Measurements from ENCODE around the gene FARS2.

FARS2 gene

GRCh38 chr6:5493806-5494205 lies 232.5 kb downstream of the FARS2 start (continued):
- TF ChIP-seq ZNF843 (tag by site-specific recombination; IDR thresholded peaks at IDR 0.05) (no peak), ZNF645 (tag by site-specific recombination; IDR thresholded peaks at IDR 0.05) (no peak)

DNA sequence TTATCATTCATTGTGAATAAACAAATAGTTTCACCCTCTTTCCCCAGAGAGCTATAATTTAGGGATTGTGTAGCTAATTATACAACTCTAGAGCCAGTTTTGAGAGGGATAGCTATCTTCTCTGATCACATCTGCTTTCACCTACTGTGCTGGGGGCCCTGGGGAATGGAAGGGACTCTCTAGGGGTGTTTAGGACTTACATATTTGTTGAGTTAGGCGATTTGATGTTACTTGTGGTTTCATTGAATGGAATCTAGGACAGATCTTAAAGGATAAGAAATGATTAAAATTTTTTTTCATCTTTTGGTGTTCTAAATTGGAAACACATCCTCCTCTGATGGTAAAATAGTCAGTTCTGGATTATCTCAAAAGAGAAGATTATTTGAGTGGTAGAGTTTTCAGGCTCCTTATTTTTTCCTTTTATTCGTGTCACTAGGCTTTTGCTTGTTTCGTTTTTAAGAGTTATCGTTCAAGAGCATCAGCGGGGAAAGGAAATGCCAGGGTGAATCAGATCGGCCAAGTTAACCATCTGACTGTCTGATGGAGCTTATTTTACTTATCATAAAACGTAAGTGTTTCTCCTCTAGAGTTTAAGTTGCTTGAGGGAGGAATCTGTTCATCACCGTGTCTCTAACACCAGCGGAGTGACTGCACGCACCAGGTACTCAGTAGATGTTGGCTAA lies 236.7 kb downstream of the FARS2 start:
- CTCF ChIA-PET = interaction anchor here (0.5 to 1.1 kb wide), 3 partner anchors 13 to 446 kb away, joined by 3 read pairs; no protein-coding TSS in a partner anchor
- POLR2A ChIA-PET = interaction anchor here (0.5 kb wide), 1 partner anchor 12 kb away, joined by 3 read pairs; no protein-coding TSS in a partner anchor
- Histone ChIP-seq H3K4me1 (ENCODE audit: control insufficient read depth, insufficient read depth, low read length) (peaks cover 12% of the 10 kb centered on the region), H3K4me3 (ENCODE audit: low read depth, low read length) (no peak overlapping the region), H3K9me3 (ENCODE audit: control insufficient read depth, insufficient read depth, low read depth, low read length) (no peaks in the 10 kb centered on the region), H3K27ac (ENCODE audit: extremely low read depth, low read depth, low read length) (no peak overlapping the region), H3K36me3 (ENCODE audit: control insufficient read depth in 2 of 2, insufficient read depth in 1 of 2, low read length in 2 of 2) (no peaks in the 10 kb centered on the region)
- TF ChIP-seq OSR2 (tag by site-specific recombination; IDR thresholded peaks at IDR 0.05) (peak; percentile 59; the same call in 1 of the 2 replicates), GLIS1 (tag by site-specific recombination; IDR thresholded peaks at IDR 0.05) (peak; percentile 52; the same call in 1 of the 2 replicates), ZNF664 (tag by site-specific recombination; IDR thresholded peaks at IDR 0.05) (no peak), SP7 (tag by site-specific recombination; IDR thresholded peaks at IDR 0.05) (peak; percentile 76)
- TF ChIP-seq, protein P1, sequence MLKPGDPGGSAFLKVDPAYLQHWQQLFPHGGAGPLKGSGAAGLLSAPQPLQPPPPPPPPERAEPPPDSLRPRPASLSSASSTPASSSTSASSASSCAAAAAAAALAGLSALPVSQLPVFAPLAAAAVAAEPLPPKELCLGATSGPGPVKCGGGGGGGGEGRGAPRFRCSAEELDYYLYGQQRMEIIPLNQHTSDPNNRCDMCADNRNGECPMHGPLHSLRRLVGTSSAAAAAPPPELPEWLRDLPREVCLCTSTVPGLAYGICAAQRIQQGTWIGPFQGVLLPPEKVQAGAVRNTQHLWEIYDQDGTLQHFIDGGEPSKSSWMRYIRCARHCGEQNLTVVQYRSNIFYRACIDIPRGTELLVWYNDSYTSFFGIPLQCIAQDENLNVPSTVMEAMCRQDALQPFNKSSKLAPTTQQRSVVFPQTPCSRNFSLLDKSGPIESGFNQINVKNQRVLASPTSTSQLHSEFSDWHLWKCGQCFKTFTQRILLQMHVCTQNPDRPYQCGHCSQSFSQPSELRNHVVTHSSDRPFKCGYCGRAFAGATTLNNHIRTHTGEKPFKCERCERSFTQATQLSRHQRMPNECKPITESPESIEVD (tag by site-specific recombination; IDR thresholded peaks at IDR 0.05) = peak; percentile 60

DNA sequence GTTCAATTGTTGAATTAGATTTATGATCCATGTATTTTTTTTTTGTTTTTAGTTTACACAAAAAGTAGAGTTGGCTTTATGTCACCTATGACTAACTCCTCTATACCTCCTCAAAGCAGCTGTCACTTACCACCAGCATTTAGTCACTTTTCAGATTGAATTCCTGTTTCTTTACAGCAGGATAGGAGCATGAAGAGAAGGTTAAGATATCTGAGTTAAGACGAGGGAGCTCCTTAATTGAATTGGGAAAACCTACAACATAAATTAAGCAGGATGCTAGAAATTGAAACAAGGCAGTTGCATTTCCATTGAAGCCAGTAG lies 237.2 kb downstream of the FARS2 start:
- CTCF ChIA-PET = interaction anchor here (0.6 to 1.1 kb wide), 2 partner anchors 13 to 446 kb away, joined by 3 read pairs; no protein-coding TSS in a partner anchor
- POLR2A ChIA-PET = interaction anchor here (0.5 kb wide), 1 partner anchor 13 kb away, joined by 3 read pairs; no protein-coding TSS in a partner anchor
- H3K9me3 ChIP-seq (ENCODE audit: control insufficient read depth, insufficient read depth, low read depth, low read length) = no peaks in the 10 kb centered on the region
- TF ChIP-seq ZNF248 (tag by site-specific recombination; IDR thresholded peaks at IDR 0.05) (no peak), ZNF510 (tag by site-specific recombination; IDR thresholded peaks at IDR 0.05; ENCODE audit: insufficient replicate concordance) (no peak), ZNF16 (tag by site-specific recombination; IDR thresholded peaks at IDR 0.05; ENCODE audit: low read depth) (no peak), EGR2 (tag by site-specific recombination; IDR thresholded peaks at IDR 0.05; ENCODE audit: low read depth) (no peak), SP3 (tag by site-specific recombination; IDR thresholded peaks at IDR 0.05) (no peak), ZEB2 (tag by site-specific recombination; IDR thresholded peaks at IDR 0.05) (no peak), SETDB1 (IDR thresholded peaks at IDR 0.05; ENCODE audit: insufficient read length, low read length) (no peak), MZF1 (tag by site-specific recombination; IDR thresholded peaks at IDR 0.05; ENCODE audit: borderline replicate concordance) (no peak), FEZF1 (tag by site-specific recombination; IDR thresholded peaks at IDR 0.05) (no peak), REPIN1 (tag by site-specific recombination; IDR thresholded peaks at IDR 0.05; ENCODE audit: low read depth) (no peak), ZNF548 (tag by site-specific recombination; IDR thresholded peaks at IDR 0.05) (no peak)
- TF ChIP-seq, protein P2, sequence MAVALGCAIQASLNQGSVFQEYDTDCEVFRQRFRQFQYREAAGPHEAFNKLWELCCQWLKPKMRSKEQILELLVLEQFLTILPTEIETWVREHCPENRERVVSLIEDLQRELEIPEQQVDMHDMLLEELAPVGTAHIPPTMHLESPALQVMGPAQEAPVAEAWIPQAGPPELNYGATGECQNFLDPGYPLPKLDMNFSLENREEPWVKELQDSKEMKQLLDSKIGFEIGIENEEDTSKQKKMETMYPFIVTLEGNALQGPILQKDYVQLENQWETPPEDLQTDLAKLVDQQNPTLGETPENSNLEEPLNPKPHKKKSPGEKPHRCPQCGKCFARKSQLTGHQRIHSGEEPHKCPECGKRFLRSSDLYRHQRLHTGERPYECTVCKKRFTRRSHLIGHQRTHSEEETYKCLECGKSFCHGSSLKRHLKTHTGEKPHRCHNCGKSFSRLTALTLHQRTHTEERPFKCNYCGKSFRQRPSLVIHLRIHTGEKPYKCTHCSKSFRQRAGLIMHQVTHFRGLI (tag by site-specific recombination; IDR thresholded peaks at IDR 0.05) = no peak
- no peak overlapping the region for H3K4me3 ChIP-seq (ENCODE audit: low read depth, low read length)
- H3K36me3 ChIP-seq (ENCODE audit: control insufficient read depth in 2 of 2, insufficient read depth in 1 of 2, low read length in 2 of 2) = no peaks in the 10 kb centered on the region
- H3K27ac ChIP-seq (ENCODE audit: extremely low read depth, low read depth, low read length) = no peak overlapping the region
- peaks cover 12% of the 10 kb centered on the region for H3K4me1 ChIP-seq (ENCODE audit: control insufficient read depth, insufficient read depth, low read length)
